Epidermal melanocyte (primary cell): ENCODE measurements around the gene CREB3L2.
"Not testable (repeated sequence)": the region's sequence is repeated elsewhere in the genome, so short reads cannot be mapped to it uniquely, and the experiment has no call there.

Experiments
- DNase-seq: peaks from one replicate; pipeline ENCODE4 v3.0.0; 2011; ENCODE audit warnings: low spot score; ENCODE audit not compliant: insufficient read length

The CREB3L2 gene

DNA sequence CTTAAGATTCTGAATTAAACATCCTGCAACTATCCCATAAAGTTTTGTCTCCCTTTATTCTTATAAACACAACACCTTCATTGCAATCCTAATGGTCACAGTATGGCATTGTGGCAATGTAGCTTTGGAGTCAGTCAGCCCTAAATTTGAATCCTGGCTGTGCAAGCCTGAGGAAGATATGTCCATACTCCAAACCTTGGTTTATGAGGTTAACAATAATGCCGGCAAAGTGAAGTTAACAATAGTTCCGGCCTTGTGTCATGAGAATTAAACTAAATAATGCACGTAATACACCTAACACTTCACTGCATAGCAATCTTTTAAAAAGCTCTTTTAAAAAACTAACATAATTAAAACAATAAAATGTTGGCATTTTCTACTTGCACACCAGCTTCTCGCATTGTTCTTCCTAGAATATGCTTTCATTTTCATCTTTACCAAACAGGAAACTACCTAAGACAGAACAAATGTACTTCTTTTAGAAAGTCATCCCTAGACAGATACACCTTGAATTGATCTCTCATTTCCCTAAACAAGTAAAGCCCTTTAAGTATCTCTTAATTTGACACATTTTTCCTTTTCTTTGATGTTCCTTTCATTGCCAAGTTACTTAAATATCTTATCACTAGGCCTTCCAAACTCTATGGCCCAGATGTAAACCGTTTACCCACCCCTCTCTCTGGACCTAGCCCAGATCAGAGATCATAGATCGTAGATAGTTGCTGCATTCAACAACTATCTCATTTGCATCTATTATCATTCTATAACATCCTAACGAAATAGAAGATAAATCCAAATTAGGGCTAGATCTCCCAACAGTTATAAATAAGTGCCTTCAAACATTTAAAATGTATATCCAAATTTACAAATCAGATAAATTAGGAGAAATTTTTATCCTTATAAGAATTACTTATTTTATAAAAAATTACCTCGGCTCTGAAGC lies 66.7 kb downstream of the CREB3L2 start:
- DNase-seq = no peak

DNA sequence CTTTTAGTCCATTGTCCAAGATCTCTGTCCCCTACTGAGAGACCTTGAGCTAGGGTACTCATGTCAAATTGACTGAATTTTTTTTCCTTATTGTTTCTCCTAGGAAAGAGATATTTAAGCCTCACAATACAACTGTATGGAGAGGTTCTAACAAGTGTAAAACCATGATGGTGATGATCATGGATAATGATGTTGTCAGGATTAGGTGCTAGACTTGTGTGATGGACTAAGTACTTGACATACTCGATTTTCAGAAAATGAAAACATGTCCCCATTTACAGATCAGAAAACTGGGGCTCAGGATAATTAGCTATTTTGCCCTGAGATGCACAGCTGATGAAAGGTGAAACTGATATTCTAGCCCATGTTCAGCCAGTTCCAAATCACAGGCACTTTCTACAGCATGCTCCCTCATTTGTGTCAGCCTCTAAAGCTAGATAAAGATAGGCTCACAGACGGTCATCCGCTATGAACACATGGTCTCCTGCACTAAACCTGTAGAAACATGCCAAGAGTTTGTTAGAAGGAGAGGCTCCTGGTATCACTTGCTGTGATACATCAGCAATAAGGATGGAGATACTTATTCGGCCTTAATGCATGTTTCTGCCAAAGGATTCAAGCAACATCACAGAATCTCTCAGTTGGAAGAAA lies 67.6 kb downstream of the CREB3L2 start:
- DNase-seq = no peak

DNA sequence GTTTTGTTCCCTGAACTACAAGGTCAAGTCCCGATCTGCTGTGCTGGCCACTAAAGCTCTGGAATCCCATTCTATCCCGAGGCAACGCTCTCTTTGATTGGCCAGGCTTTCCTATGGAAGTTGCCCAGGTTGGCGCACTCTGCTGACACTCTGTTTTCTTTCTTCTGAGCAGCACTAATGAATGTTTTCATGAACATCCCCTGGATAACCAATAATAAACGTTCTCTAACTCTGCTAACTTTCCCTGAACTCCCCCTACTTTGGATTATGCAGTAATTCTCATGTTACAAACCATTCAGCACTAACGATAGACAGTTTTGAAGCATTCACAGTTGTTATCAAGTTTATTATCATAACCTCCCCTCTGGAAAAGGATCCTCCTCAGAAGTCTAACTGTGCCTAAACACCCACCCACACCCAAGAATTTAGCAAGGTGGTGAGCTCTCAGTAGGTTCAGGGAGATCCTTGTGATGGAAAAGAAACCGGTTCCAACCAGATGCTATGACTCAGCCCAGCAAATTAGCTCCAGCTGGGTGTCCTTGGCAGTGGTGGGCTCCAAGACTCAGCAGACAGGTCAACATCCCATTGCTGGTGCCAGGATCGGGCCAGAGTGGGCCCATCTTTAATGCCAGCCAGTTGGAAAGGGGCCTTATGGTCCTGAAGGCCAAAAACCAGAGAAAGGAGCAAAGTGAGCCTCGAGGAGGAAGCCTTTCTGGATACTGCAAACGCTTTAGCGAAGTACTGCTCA lies 68.4 kb downstream of the CREB3L2 start:
- DNase-seq = no peak

DNA sequence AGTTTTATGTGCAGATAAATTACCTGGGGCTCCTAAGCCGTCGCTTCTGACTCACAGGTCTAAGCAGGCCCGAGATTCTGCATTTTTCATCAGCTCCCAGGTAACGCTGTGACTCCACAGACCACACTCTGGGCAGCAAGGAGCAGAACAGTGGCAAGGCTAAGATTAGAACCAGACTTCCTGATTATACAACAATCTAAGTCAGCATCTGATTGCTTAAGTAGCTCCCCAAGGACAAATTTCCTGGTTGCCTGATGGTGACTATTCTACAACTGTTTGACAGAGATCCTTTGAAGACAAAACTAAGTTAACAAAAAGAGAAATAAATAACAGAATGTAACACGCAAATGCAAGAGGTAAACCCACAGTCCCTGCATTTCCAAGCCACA lies 69.0 kb downstream of the CREB3L2 start:
- no peak for DNase-seq

DNA sequence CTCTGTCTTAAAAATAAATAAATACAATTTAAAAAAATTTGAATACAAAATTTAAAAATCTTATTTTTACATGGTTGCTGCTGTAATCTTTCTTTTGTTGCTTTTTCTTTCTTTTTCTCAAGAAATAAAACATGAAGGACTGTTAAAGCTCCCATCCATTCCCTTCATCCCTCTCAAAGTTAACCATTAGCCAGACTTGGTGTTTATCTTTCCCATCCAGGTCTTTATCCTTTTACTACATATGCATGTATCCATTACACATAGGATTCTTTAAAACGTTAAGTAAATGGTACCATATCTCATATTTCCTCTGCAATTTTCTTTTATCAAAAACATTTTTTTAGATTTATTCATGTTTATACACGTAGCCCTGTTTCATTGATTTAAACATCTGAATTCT lies 70.1 kb downstream of the CREB3L2 start:
- DNase-seq = no peak

DNA sequence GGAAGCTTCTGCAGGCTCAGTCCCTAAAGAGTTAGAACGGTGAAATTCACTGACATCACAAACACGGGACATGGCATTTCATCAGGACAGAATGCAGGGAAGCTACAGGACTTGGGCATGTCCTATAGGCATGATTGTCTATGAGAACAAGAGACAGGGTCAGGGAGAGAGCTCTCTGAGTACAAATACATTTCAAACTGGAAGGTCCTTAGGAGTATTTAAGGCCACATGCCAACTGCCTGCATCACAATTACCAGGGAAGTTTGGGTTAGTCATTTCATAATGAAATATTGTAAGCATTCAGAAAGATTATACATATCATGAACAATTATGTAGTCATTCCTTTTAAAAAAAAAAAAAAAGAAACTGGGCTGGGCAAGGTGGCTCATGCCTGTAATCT lies 71.3 kb downstream of the CREB3L2 start:
- DNase-seq = no peak

DNA sequence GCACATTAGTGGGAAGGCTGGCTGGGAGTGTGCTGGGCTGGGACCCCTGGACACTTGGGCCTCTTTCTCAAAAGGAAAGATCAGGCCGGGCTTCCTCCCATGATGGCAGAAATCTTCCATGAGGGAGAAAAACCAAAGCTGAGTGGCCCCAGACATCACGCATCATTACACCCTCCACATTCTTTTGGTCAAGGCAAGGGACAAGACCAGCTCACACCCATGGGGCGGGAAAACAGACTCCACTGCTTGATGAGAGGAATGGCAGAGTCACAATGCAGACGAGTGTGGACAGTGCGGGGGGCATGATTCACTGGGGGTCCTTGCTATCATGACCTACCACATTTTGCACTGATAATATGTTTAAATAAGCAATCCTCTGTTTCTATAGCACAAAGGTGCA lies 73.3 kb downstream of the CREB3L2 start:
- DNase-seq = no peak

DNA sequence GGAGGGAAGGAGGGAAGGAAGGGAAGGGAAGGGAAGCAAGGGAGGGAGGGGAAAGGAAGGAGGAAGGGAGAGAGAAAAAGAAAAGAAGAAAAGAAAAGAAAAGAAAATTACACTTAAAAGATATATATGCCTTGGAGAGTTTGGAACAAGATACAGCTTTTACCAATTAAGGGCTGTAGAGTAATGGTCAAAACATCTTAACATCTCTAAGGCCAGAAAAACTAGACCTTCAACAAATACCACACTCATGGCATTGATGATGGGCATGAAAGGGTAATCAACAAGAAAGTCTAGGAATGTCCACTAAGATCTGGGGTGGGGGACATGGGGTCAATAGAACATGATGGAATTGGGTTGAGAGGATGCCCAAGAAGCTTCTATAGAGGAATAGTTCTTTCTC lies 74.5 kb downstream of the CREB3L2 start:
- DNase-seq = no peak

DNA sequence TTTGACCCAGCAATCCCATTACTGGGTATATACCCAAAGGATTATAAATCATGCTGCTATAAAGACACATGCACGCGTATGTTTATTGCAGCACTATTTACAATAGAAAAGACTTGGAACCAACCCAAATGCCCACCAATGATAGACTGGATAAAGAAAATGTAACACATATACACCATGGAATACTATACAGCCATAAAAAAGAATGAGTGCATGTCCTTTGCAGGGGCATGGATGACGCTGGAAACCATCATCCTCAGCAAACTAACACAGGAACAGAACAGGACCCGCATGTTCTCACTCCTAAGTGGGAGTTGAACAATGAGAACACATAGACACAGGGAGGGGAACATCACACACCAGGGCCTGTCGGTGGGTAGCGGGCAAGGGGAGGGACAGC lies 75.7 kb downstream of the CREB3L2 start:
- DNase-seq = not testable (repeated sequence)

DNA sequence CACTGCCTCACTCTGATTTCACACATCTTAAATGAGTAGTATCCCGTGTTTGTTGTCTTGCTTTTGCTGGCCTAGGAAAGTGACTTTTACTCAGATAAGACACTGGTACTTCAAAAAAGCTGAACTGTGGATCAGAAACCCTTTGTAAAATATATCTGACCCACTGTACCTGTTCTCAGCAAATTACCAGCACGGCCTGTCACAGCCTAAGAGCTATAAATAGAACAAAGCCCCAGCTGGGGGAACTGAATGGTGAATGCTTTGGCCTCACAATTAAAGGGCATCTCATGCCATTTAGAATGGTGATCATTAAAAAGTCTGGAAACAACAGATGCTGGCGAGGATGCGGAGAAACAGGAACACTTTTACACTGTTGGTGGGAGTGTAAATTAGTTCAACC lies 76.1 kb downstream of the CREB3L2 start:
- no peak for DNase-seq

DNA sequence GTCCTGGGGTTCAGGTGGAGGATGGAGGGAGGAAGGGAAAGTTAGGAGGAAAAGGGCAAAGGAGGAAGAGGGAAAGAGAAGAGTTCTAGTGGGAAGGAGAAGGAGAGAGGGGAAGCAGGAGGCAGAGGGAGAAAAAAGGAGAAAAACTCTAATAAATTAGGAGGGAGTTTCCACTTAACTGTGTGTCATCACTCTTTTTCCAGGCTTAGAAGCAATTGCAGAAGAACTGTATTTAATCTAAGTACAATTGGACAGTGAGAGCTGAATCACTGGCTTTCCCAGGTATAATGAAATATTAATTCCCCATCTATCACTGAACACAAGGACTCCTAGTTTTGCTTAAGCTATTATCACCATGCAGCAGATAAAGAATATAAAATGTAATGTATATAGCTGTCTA lies 76.8 kb downstream of the CREB3L2 start:
- DNase-seq = no peak

DNA sequence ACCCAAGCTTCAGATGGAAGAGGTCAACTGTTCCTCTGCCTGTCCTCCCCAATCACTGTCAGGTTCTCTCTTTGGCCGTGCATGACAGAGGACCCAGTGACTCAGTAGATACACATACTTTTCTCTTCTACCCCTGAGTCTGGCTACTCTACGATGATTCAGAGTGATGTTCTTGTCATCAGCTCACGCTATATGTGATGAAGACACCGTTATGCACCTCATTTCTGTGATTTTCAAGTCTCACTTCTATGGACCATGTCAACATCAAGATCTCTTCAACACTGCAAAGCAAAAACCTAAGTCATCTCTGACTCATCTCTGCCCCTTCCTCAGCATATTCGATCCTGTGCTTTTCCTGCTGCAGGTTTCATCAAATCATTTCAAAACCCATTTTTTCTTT lies 78.5 kb downstream of the CREB3L2 start:
- no peak for DNase-seq

DNA sequence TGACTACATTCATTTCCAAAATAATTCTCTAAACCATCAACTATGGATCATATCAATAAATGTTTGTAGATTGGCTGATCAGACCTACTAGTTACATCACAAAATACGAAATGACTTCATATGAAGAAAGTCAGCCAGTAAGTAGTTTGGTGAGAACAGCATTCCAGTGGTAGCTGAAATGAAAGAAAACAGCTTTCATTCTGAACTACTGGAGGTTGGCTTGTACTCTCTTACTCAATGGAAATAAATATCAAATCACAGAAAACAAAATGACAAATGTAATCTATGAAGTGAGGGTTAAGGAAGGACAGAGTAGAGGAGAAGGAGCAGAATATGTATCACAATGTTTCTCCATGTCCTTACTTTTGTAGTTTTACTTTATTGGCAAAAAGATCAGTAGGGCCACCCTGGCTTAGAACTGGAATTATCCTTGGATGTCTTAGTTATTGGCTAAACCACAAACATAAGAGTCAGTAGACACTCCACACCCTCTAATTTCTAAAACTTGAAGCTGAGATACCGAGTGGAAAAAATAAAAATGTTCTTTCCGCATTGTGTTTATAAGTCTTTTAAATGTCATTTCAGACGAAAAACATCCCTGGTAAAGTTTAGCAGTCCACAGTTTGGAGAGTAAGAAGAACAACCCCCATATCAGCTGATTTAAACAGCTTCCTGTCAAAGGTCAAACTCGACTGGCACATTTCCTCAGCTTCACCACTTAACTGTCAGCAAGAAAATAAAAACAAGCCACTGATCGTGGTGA lies 81.1 kb downstream of the CREB3L2 start:
- DNase-seq = no peak

DNA sequence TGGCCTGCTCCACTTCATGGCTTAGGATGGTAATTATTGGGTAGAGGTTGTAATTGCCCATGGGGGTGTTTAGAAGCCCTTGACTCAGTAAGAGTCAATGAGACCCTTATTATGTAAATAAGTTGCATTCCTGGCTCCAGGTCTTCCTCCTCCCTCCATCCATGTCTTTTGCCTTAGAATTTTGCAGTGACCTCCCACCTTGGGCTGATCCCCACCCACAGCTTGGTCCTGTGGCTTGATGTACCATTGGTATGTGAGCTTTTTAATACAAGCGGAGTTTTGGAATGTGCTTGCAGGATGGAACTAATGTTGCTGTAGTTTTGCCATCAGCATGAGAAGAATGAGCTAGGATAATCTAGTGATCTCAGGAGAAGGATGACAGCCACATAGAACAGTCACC lies 81.9 kb downstream of the CREB3L2 start:
- no peak for DNase-seq

DNA sequence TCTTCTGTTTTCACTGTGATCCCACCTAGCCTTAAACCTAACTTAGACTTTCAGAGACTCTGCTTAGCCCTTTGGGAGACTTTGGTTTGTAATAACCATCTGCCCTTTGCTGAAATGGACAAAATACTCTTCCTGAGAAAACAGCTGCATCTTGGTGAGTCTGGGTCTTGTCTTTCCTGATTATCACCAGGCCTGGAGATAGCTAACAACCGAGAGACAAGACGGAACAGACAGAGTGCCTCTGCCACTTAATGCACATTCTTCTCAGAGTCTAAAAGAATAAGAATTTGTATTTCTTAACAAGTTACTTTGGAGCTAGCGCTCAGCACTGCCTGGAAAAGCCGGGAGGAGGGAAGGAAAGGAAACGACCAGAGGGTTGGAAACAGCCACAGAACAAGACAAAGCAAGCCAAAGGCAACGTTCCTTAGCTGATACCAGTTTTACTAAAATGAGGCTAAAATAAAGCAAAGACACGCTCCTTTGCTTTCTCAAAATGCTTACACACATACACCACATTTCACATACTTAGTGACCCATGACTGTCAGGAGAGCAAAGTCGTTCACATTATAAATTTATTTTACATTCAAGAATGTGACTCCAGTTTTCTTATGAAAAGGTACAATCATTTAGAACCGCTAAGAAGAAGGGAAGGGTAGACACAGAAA lies 84.8 kb downstream of the CREB3L2 start:
- no peak for DNase-seq

DNA sequence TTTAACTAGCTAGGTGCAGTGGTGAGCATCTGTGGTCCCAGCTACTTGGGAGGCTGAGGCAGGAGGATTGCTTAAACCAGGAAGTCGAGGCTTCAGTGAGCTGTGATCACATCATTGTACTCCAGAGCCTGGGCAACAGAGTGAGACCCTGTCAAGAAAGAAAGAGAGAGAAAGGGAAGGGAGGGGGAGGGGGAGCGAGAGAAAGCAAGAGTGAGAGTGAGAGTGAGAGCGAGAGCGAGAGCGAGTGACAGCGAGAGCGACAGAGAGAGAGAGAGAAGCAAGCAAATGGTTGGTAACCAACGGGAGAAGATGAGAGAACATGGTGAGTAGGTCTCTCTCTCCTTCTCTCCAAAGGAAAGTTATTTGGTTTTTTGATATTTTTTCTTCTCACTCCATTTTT lies 85.3 kb downstream of the CREB3L2 start:
- DNase-seq = no peak

DNA sequence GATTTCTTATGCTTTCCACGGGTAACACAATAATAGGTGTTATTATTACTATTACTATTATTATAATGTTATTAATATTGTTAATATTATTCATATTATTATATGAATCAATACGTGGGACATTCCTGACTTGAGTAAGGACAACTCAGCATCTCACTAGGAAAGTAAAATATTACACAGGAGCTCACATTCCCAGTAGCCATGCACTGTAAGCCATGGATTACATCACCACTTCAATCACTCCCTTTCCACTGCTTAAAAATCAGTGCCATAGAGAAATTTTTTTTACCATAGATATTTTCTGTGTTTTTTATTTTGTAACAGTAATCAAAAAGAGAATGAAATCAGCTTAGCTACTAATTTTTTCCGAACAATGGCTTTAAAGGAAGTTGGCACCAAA lies 86.6 kb downstream of the CREB3L2 start:
- no peak for DNase-seq

DNA sequence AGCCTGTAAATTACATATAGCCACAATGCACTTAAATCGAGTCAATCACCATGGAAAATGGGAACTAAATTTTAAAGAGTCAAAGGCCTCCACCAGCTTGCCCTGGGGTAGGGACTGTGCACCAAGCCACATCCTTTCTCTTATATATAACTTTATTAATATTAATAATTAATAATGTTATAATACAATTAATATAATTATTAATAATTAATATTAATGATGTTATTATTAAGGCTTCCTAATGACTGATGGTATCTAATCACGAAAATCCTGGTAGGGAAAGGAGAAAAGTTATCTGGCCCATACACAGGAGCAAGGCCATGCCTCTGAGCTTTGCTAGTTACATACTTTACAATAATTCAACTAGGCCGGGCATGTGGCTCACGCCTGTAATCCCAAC lies 87.9 kb downstream of the CREB3L2 start:
- DNase-seq = no peak

DNA sequence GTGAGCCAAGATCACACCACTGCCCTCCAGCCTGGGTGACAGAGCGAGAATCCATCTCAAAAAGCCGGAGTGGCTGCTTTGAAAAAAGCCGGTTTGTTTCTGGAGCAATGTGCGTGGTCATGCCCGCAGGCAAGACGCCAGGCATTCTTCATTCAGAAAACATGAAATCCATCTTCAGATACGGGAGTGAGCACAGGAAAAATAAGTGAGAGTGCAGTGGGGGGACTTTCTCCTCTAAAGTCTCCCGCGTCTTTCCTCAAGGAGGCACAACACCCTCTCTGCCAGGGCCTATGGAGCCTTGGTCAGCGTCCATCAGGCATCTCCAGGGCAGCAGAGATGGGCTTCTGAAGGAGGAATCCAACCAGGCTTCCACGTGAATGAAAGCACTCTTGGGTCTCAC lies 92.8 kb downstream of the CREB3L2 start:
- no peak for DNase-seq

DNA sequence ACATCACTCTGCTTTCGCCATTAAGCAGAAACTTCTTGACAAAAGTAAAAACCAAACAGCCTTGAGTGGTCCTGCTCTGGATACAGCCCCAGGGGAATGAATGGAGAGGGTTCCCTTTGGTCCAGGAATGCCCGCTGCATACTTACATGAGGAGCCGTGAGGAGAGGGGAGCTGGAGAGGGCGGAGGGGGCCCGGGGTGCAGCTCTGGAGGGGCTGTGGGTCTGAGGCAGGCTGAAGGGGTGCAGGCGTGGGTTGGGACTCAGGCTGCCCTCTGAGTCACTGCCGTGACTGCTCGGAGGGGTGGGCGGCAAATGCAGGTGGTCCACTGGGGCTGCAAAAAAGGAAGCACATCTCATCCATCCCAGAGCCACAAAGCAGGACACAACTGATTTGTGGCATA lies 93.8 kb downstream of the CREB3L2 start:
- DNase-seq = no peak

DNA sequence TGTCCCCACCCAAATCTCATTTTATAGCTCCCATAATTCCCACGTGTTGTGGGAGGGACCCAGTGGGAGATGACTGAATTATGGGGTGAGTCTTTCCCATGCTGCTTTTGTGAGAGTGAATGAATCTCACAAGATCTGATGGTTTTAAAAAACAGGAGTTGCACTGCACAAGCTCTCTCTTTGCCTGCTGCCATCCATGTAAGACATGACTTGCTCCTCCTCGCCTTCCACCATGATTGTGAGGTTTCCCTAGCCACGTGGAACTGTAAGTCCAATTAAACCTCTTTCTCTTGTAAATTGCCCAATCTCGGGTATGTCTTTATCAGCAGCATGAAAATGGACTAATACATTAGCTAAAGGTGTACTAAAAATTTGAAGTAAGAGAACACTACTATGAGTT lies 95.2 kb downstream of the CREB3L2 start:
- not testable (repeated sequence) for DNase-seq
